Panc1 (cell line): ENCODE data around the gene RIMBP2. TPM values are rescaled to one million over a fixed set of nuclear protein-coding genes. Genes with fewer than 3 reads are reported as not detected.

Experiments used
- ATAC-seq: fragments of 200-7000 bp; cut with Tn5 transposase; 2 replicates; pipeline ENCODE4 v1.9.1; 2020; ENCODE audit warnings: mild to moderate bottlenecking, moderate library complexity
- BruUV-seq: library from RNA; stranded (reverse); fragments of 400-500 nt; replicated peaks from 2 replicates; lab custom pipeline; 2021; lab: Mats Ljungman, UMichigan
- CTCF ChIA-PET: fragments of 300-600 bp; sonication (Branson Sonifier 250); formaldehyde crosslinking; loops from one replicate; lab custom pipeline; 2022; ENCODE audit warnings: antibody characterized with exemption; lab: Charles Lee
- POLR2A ChIA-PET: fragments of 300-600 bp; sonication (Branson Sonifier 250); formaldehyde crosslinking; loops from one replicate; lab custom pipeline; 2022; ENCODE audit warnings: antibody characterized with exemption; lab: Charles Lee
- DNase-seq: peaks from one replicate; pipeline ENCODE4 v3.0.0-alpha.2; 2010; ENCODE audit warnings: low read depth, low spot score
- H3K27ac ChIP-seq: 2 replicates; pipeline ENCODE4 v1.5.1; 2011; ENCODE audit warnings: mild to moderate bottlenecking, low read length, inconsistent platforms
- H3K27me3 ChIP-seq: fragments of 200-500 bp; sonication (Bioruptor generic); 2 replicates; pipeline ENCODE4 v1.6.0; 2014; ENCODE audit warnings: low read length, inconsistent platforms; ENCODE audit not compliant: control insufficient read depth, insufficient read depth
- H3K36me3 ChIP-seq: fragments of 200-500 bp; sonication (Bioruptor generic); 2 replicates; pipeline ENCODE4 v1.5.1; 2014; ENCODE audit warnings: inconsistent platforms, mild to moderate bottlenecking, low read length, moderate library complexity; ENCODE audit not compliant: control insufficient read depth, insufficient read depth
- H3K4me1 ChIP-seq: 2 replicates; pipeline ENCODE4 v1.5.1; 2011; ENCODE audit warnings: inconsistent platforms, mild to moderate bottlenecking, low read length, moderate library complexity; ENCODE audit not compliant: control insufficient read depth, insufficient read depth
- H3K4me3 ChIP-seq, 2 experiments: 2 replicates each; pipeline ENCODE4 v1.5.1; 2011 to 2012; ENCODE audit warnings: low read depth in 2 of 2, low read length in 2 of 2, mild to moderate bottlenecking in 2 of 2, inconsistent platforms in 1 of 2, moderate library complexity in 1 of 2
- H3K9me3 ChIP-seq: fragments of 200-500 bp; sonication (Bioruptor generic); 2 replicates; pipeline ENCODE4 v1.5.1; 2014; ENCODE audit warnings: low read depth, mild to moderate bottlenecking, inconsistent platforms, low read length, moderate library complexity; ENCODE audit not compliant: control insufficient read depth, insufficient read depth
- CTCF ChIP-seq: fragments of 450-650 bp; IDR thresholded peaks from 2 replicates; pipeline ENCODE4 v1.5.1; 2017; ENCODE audit warnings: mild to moderate bottlenecking
- POLR2AphosphoS5 ChIP-seq: IDR thresholded peaks from 2 replicates; pipeline ENCODE4 v1.6.1; 2012; ENCODE audit warnings: mild to moderate bottlenecking, low read depth, low read length, moderate library complexity
- REST ChIP-seq, 2 experiments: IDR thresholded peaks; 2 replicates each; pipeline ENCODE4 v1.6.1; 2011 to 2012; ENCODE audit warnings: low read depth in 2 of 2, control low read depth in 1 of 2, low read length in 1 of 2, mild to moderate bottlenecking in 1 of 2, moderate library complexity in 1 of 2; ENCODE audit not compliant: insufficient read depth in 1 of 2
- SIN3A ChIP-seq: IDR thresholded peaks from 2 replicates; pipeline ENCODE4 v1.6.1; 2012; ENCODE audit warnings: low read depth, mild to moderate bottlenecking, low read length, moderate library complexity, borderline replicate concordance; ENCODE audit not compliant: insufficient read depth
- TCF7L2 ChIP-seq: IDR thresholded peaks from 2 replicates; pipeline ENCODE4 v1.6.1; 2011; ENCODE audit warnings: mild to moderate bottlenecking, low read depth, low read length, inconsistent platforms
- in situ Hi-C: cut with HindIII; loops from 2 replicates; pipeline ENCODE4 v1.10.0; 2016; ENCODE audit warnings: low sequenced_read_pairs, low pct_unique_long_range_greater_than_20kb
- intact Hi-C: fragments of 100-400 bp; cut with micrococcal nuclease; formaldehyde crosslinking; loops from one replicate; pipeline ENCODE4 v1.10.0; 2022; ENCODE audit not compliant: unreplicated experiment
- total RNA-seq: library from RNA; stranded (reverse); gene quantifications from one replicate; pipeline ENCODE4 v1.2.1, GENCODE V29; 2021; ENCODE audit not compliant: unreplicated experiment

RIMBP2 gene
- total RNA-seq, 1 experiment from 2014 or later: not detected

- BruUV-seq: no TSS peak
- in situ Hi-C loops (no loop called here), intact Hi-C loops (no loop called here)
- H3K4me3 ChIP-seq: no peak overlapping the region
- no peaks in the 10 kb centered on the region for H3K4me1 ChIP-seq
- H3K9me3 ChIP-seq: no peaks in the 10 kb centered on the region
- no peaks in the 10 kb centered on the region for H3K36me3 ChIP-seq
- ChIA-PET POLR2A (no interaction called here), CTCF (no interaction called here)
- TF ChIP-seq REST (IDR thresholded peaks at IDR 0.05; ENCODE audit: insufficient read depth in 1 of 2, low read depth in 2 of 2, low read length in 1 of 2): no peak
- TF ChIP-seq CTCF: no peak
- DNase-seq: no peak
- no peaks in the 10 kb centered on the region; the same call in 1 of the 2 replicates for H3K27me3 ChIP-seq
- ATAC-seq: no peak
- no peak overlapping the region for H3K27ac ChIP-seq
Measured at GRCh38 chr12:130500835-130501330, 215.2 kb downstream of the RIMBP2 start.

- Histone ChIP-seq H3K4me3 (no peak overlapping the region), H3K27me3 (no peaks in the 10 kb centered on the region; the same call in 1 of the 2 replicates), H3K27ac (no peak overlapping the region), H3K4me1 (no peaks in the 10 kb centered on the region), H3K9me3 (no peaks in the 10 kb centered on the region), H3K36me3 (no peaks in the 10 kb centered on the region)
- ChIA-PET POLR2A (no interaction called here), CTCF (no interaction called here)
- no TSS peak for BruUV-seq
- intact Hi-C loops: no loop called here
- no peak for DNase-seq
- TF ChIP-seq REST (IDR thresholded peaks at IDR 0.05; ENCODE audit: insufficient read depth in 1 of 2, low read depth in 2 of 2, low read length in 1 of 2) (no peak), POLR2AphosphoS5 (no peak), SIN3A (no peak), TCF7L2 (no peak), CTCF (no peak)
- in situ Hi-C loops: no loop called here
- no peak for ATAC-seq
Measured at GRCh38 chr12:130499474-130499873, 216.6 kb downstream of the RIMBP2 start.
